IPS-15b (cell line): ENCODE measurements around the gene CCSER1.

Experiments
- H3K27me3 ChIP-seq: one replicate; pipeline ENCODE4 v1.6.1; 2013; ENCODE audit warnings: low read length; ENCODE audit not compliant: control insufficient read depth, insufficient read depth
- H3K36me3 ChIP-seq: one replicate; pipeline ENCODE4 v1.6.1; 2013; ENCODE audit warnings: low read length; ENCODE audit not compliant: control insufficient read depth, insufficient read depth
- H3K4me1 ChIP-seq: one replicate; pipeline ENCODE4 v1.6.1; 2013; ENCODE audit warnings: mild to moderate bottlenecking, low read length; ENCODE audit not compliant: control insufficient read depth, insufficient read depth
- H3K4me3 ChIP-seq: one replicate; pipeline ENCODE4 v1.5.1; 2013; ENCODE audit warnings: low read depth, low read length
- H3K9ac ChIP-seq: one replicate; pipeline ENCODE4 v1.6.1; 2013; ENCODE audit warnings: low read depth, mild to moderate bottlenecking, low read length
- H3K9me3 ChIP-seq: one replicate; pipeline ENCODE4 v1.6.1; 2013; ENCODE audit warnings: mild to moderate bottlenecking, low read length; ENCODE audit not compliant: control insufficient read depth, insufficient read depth

Gene CCSER1

DNA sequence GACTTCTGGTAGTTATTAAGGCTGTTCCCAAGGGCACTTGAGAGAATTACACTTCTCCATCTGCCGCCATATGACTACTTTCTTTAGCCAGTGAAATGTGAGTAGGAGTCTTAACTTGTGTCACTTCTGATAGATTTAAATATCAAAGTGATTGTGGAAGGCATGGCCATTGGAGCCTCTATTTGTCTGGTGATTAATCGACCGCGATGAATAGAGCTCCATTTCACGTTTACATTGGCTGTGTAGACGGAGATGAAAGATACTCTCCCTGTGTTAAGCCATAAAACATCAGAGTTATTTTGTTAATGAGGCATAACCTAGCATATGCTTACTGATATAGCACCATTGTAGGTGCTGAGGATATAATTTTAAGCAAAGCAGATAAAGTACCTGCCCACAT lies 852.4 kb downstream of the CCSER1 start:
- H3K27me3 ChIP-seq: no peaks in the 10 kb centered on the region
- no peak overlapping the region for H3K4me3 ChIP-seq
- no peaks in the 10 kb centered on the region for H3K9me3 ChIP-seq
- no peak overlapping the region for H3K9ac ChIP-seq
- no peaks in the 10 kb centered on the region for H3K36me3 ChIP-seq
- no peaks in the 10 kb centered on the region for H3K4me1 ChIP-seq

DNA sequence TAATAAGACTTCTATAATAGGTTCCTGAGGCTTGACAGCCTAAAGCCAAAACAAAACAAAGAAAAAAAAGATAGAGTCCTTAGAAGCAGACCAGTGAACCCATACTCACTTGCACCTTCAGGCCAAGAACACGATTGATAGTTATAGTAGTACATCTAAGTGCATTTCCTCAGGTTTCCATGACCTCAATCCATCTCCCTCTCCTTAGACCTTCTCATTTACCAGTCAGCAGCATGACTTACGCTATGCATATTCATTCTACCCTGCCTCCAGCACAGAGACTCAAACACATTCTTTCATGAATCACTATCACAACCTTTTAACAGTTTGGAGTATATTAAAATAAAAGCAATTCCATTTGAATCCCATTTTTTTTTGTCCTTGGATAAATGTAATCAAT lies 855.6 kb downstream of the CCSER1 start:
- no peaks in the 10 kb centered on the region for H3K36me3 ChIP-seq
- H3K9me3 ChIP-seq: no peaks in the 10 kb centered on the region
- H3K4me3 ChIP-seq: no peak overlapping the region
- H3K4me1 ChIP-seq: no peaks in the 10 kb centered on the region
- H3K27me3 ChIP-seq: no peaks in the 10 kb centered on the region
- no peak overlapping the region for H3K9ac ChIP-seq

DNA sequence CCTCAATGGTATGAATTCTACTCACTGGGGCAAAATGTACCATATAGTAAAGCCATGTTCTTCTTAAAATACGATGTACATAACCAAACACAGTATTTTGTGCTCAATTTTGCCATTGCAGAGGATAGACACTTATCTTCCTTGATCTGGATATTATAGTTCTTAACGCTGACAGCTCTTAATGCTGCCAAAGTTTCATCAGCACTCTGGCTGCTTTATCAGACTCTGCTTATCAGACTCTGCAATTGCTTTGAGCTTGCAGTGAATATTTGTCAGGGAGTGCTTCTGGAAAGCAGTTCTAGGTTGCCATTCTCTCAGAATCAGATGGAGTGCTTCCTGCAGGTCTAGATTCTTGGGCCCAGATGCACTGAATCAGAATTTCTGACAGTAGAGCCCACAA lies 863.1 kb downstream of the CCSER1 start:
- Histone ChIP-seq H3K27me3 (no peaks in the 10 kb centered on the region), H3K9me3 (no peaks in the 10 kb centered on the region), H3K9ac (no peak overlapping the region), H3K36me3 (no peaks in the 10 kb centered on the region), H3K4me1 (no peaks in the 10 kb centered on the region), H3K4me3 (no peak overlapping the region)

DNA sequence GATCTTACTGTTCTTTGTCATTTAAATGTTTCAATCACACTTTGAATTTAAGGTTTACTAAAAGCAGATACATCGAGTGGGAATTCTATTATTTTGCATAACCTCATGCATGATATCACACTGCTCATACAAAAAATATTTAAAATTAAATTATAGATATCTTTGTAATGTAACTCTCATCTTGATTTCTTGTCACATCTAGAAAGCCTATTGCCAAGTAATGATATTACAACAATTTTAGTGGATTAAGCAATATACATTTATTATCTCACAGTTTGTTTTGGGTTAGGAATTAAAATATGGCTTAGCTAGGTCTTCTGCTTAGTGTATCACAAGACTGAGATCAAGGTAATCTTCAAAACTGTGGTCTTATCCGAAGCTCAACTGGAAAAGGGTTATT lies 865.0 kb downstream of the CCSER1 start:
- no peaks in the 10 kb centered on the region for H3K36me3 ChIP-seq
- H3K27me3 ChIP-seq: no peaks in the 10 kb centered on the region
- H3K4me1 ChIP-seq: no peaks in the 10 kb centered on the region

DNA sequence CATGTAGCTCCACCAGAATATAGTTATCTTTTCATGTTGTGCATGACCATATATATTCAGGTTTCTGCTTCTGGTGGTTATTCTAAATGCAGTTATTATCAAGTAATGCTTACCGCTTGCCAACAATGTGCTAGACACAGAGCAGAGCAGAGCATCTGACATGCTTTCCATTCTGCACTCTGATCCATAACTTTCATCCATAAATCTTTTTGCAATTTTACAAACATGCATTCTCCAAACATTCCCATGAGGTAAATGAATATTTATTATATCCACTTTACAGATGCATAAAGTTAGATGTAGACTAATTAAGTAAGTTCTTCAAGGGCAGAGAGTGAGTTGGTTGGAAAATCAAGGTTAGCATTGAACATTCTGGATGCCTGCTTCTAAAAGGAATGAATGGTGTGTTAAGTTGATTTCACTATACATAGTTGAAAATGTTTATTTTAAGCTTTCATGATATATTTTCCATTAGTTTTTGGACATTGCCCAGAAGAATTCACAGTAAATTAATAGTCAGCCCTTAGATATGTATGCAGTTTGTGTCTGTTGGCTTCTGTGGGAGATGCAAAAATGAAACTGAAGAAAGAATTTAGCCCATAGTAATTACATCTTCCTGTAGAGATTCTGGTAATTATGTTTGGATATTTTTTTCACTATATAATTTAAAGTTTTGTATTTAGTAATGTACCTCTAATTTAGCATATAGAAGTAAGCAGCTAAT lies 867.8 kb downstream of the CCSER1 start:
- Histone ChIP-seq H3K36me3 (no peaks in the 10 kb centered on the region), H3K4me3 (no peak overlapping the region), H3K9me3 (no peaks in the 10 kb centered on the region), H3K4me1 (no peaks in the 10 kb centered on the region), H3K9ac (no peak overlapping the region), H3K27me3 (no peaks in the 10 kb centered on the region)

More for the DNA sequence above, 865.0 kb downstream of the CCSER1 start:
- Histone ChIP-seq H3K4me3 (no peak overlapping the region), H3K9ac (no peak overlapping the region), H3K9me3 (no peaks in the 10 kb centered on the region)

DNA sequence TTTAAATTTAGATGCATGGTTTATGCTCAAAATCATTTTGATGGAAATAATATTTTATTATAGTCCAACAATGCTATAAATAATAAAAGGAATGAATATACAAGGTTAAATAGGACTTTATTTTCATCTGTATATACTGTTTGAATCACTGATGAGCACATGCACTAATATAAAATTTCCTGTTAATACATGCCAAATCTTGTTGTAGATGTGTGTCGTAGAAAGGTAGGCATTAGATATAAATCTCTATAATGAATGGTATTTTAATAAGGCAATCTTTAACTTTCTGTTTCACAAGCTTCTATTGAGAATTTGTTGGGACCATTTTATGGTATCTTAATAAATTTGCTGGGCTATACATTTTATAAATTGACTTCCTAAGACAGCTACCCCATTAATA lies 868.8 kb downstream of the CCSER1 start:
- no peaks in the 10 kb centered on the region for H3K9me3 ChIP-seq

DNA sequence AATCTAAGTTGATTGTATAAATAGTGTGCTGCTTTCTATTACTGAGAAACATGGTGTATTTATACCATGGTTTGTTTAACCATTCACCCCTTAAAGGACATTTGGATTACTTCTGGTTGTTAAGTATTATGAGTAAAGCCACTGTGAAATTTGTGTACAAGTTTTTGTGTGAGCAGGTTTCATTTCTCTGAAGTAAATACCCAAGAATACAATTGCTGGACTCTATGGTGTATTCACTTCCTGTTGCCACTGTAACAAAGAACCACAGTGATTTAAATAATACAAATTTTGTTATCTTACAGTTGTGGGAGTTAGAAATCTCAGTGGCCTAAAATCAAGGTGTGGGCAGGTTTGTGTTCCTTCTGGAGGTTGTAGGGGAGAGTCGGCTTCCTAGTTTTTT lies 869.6 kb downstream of the CCSER1 start:
- Histone ChIP-seq H3K36me3 (no peaks in the 10 kb centered on the region), H3K4me1 (no peaks in the 10 kb centered on the region), H3K27me3 (no peaks in the 10 kb centered on the region), H3K9me3 (no peaks in the 10 kb centered on the region), H3K9ac (no peak overlapping the region), H3K4me3 (no peak overlapping the region)

More for the DNA sequence above, 868.8 kb downstream of the CCSER1 start:
- no peaks in the 10 kb centered on the region for H3K4me1 ChIP-seq
- no peak overlapping the region for H3K9ac ChIP-seq
- H3K36me3 ChIP-seq: no peaks in the 10 kb centered on the region
- H3K27me3 ChIP-seq: no peaks in the 10 kb centered on the region
- no peak overlapping the region for H3K4me3 ChIP-seq

DNA sequence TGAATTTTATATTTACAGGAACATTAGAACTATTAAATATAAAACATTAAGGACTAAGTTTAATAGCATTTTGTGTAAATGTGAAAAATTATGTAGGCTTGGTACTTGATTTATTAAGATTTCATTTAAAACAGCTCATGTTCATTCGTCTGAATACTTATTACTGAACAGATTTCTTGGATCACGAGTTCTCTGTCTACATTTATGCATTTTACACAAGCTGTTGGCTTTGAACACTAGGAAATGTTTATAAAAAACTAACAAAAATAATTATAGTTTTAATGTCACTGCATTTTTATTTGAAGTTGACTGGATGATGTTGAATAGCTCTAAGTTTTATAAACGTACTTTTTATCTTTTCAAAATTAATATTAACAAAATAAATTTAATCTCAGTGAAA lies 888.7 kb downstream of the CCSER1 start:
- H3K4me1 ChIP-seq: peaks cover 9% of the 10 kb centered on the region
- no peaks in the 10 kb centered on the region for H3K36me3 ChIP-seq
- H3K4me3 ChIP-seq: no peak overlapping the region

DNA sequence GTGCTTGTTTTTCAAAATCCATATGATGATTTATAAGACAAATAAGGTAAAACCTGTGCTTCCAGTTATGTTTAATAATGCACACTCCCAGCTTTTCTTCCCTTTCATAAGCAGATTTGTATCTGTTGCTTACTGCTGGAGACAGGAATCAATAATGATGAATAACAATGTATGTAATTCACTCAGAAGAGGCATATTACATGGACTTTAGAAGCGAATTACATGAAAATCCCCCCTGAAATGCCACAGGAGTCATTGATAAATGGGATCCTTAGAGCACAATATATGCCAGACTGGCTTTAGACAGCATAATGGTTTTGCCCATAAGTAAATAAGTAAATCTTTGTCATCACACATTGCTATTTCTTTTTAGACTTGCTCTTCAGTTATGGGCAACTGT lies 892.3 kb downstream of the CCSER1 start:
- H3K9me3 ChIP-seq: no peaks in the 10 kb centered on the region
- no peaks in the 10 kb centered on the region for H3K36me3 ChIP-seq
- H3K4me3 ChIP-seq: no peak overlapping the region
- H3K27me3 ChIP-seq: no peaks in the 10 kb centered on the region
- peaks cover 9% of the 10 kb centered on the region for H3K4me1 ChIP-seq
- no peak overlapping the region for H3K9ac ChIP-seq

More for the DNA sequence above, 888.7 kb downstream of the CCSER1 start:
- Histone ChIP-seq H3K9ac (no peak overlapping the region), H3K27me3 (no peaks in the 10 kb centered on the region), H3K9me3 (no peaks in the 10 kb centered on the region)

DNA sequence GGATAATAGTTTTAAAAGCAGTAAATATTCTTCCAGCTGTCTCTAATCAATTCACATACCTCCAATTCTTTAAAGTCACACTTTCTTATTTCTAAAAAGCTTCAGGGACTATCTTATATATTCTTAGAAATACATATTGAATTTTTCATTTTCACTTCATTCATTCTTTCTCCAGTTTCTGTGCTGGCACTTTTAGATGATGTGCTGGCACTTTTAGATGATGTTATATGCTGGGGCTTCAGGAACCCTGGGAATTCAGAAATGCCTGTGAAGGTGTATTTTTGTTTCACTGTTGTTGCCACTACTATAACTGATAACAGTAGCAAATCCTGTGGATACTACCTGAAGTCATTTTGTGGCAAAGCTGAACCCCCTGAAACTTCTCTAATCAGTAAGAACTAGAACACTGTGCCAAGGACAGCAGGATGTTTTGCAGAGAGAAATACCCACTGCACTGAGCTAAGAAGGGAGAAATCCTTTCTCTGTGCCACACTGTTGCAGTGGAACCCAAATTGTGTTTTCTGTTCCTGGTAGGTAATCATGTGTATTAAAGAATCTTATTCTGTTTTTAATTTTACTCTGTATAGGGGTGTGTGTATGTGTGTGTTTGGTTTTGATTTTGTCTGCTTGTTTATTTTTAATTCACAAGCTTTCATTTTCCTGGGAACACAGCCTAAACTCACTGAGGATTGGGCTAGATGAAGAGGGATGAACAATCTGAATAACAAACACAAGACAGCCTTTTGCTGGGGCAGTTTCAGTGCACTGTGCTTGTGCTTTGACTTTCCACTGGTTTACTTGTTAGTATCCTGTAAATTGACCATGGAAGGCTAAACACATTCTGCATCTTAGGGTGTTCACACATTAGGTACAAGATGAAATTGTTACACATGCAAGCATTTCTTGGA lies 898.3 kb downstream of the CCSER1 start:
- no peak overlapping the region for H3K9ac ChIP-seq

DNA sequence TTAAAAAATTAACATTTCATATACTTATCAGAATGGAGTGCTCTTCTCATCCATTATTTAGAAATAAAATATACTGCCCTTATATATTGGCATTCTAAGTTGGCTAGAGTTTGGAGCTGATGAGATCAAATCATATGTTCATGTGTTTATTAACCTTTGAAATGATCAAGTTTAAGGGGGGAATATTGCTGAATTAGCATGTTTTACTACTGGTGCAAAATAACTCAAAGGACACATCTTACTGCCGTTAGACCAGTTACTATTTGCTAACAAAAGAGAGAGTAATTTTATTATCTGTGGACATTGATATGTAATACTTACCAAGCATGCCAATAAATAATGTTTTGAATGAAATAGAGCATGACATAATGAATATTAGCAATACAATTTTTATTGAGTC lies 901.0 kb downstream of the CCSER1 start:
- H3K4me3 ChIP-seq: no peak overlapping the region
- H3K36me3 ChIP-seq: no peaks in the 10 kb centered on the region
- H3K27me3 ChIP-seq: no peaks in the 10 kb centered on the region
- no peak overlapping the region for H3K9ac ChIP-seq
- no peaks in the 10 kb centered on the region for H3K9me3 ChIP-seq
- no peaks in the 10 kb centered on the region for H3K4me1 ChIP-seq

More for the DNA sequence above, 898.3 kb downstream of the CCSER1 start:
- Histone ChIP-seq H3K27me3 (no peaks in the 10 kb centered on the region), H3K4me1 (no peaks in the 10 kb centered on the region), H3K9me3 (no peaks in the 10 kb centered on the region), H3K36me3 (no peaks in the 10 kb centered on the region), H3K4me3 (no peak overlapping the region)

DNA sequence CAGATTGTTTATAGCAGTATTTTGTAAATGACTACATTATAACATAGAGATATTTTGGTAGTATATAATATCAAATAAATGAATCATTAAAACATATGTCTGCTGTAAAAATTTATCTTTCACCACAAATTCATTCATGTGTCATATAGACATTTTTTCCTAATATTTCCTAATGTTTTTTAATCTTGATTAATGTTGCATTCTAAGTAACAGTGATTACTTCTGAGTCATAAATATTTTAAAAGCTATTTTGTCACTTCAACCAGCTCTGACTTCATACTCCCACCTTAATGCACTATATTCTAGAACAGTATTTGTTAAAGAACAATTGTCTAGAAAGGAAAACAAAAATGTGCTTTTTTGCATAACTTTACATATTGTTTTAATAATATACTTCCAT lies 904.6 kb downstream of the CCSER1 start:
- no peak overlapping the region for H3K4me3 ChIP-seq
- H3K36me3 ChIP-seq: no peaks in the 10 kb centered on the region
- no peaks in the 10 kb centered on the region for H3K27me3 ChIP-seq
- no peaks in the 10 kb centered on the region for H3K4me1 ChIP-seq
- no peaks in the 10 kb centered on the region for H3K9me3 ChIP-seq
- no peak overlapping the region for H3K9ac ChIP-seq
